HK-2 (cell line): ENCODE results near the gene RBBP5.
A peak's percentile ranks its signal among the peaks of the same experiment; 100 is the strongest.

ENCODE experiments used
- DNase-seq: peaks from one replicate; pipeline ENCODE4 v3.0.0-alpha.2; 2018; ENCODE audit not compliant: unreplicated experiment

The RBBP5 gene

GRCh38 chr1:205074084-205074483 lies 47.7 kb downstream of the RBBP5 start:
- no peak for DNase-seq

GRCh38 chr1:205073511-205073910 lies 48.3 kb downstream of the RBBP5 start:
- DNase-seq: no peak

- DNase-seq: no peak
Measured at GRCh38 chr1:205072881-205073280, 48.9 kb downstream of the RBBP5 start.

- DNase-seq: no peak
Measured at GRCh38 chr1:205072286-205072685, 49.5 kb downstream of the RBBP5 start.

- DNase-seq: no peak
Measured at GRCh38 chr1:205071801-205072200, 50.0 kb downstream of the RBBP5 start.

- no peak for DNase-seq
Measured at GRCh38 chr1:205071028-205071409, 50.8 kb downstream of the RBBP5 start.

GRCh38 chr1:205069371-205070125 lies 52.2 kb downstream of the RBBP5 start:
- DNase-seq: no peak

GRCh38 chr1:205068457-205069040 lies 53.2 kb downstream of the RBBP5 start:
- DNase-seq: no peak

- no peak for DNase-seq
Measured at GRCh38 chr1:205068001-205068400, 53.8 kb downstream of the RBBP5 start.

- DNase-seq: no peak
Measured at GRCh38 chr1:205067031-205067430, 54.7 kb downstream of the RBBP5 start.

GRCh38 chr1:205066141-205066818 lies 55.5 kb downstream of the RBBP5 start:
- DNase-seq: no peak

- DNase-seq: no peak
Measured at GRCh38 chr1:205065666-205066065, 56.1 kb downstream of the RBBP5 start.

GRCh38 chr1:205064741-205065316 lies 56.9 kb downstream of the RBBP5 start:
- DNase-seq: no peak

GRCh38 chr1:205064301-205064700 lies 57.5 kb downstream of the RBBP5 start:
- no peak for DNase-seq

GRCh38 chr1:205062895-205063294 lies 58.9 kb downstream of the RBBP5 start:
- DNase-seq: no peak

GRCh38 chr1:205062319-205062718 lies 59.5 kb downstream of the RBBP5 start:
- no peak for DNase-seq

GRCh38 chr1:205061665-205062069 lies 60.1 kb downstream of the RBBP5 start:
- DNase-seq: peak; percentile 71

- no peak for DNase-seq
Measured at GRCh38 chr1:205061227-205061626, 60.6 kb downstream of the RBBP5 start.

- DNase-seq: no peak
Measured at GRCh38 chr1:205060746-205061145, 61.0 kb downstream of the RBBP5 start.

- DNase-seq: no peak
Measured at GRCh38 chr1:205059660-205060059, 62.1 kb downstream of the RBBP5 start.

GRCh38 chr1:205058853-205059252 lies 62.9 kb downstream of the RBBP5 start:
- no peak for DNase-seq

GRCh38 chr1:205057808-205058575 lies 63.8 kb downstream of the RBBP5 start:
- DNase-seq: no peak
